DMS79 treated with DMSO at 0.1 percent for 48 hours (cell line): ENCODE measurements around the gene CAMTA1.
"Not testable (repeated sequence)": the region's sequence is repeated elsewhere in the genome, so short reads cannot be mapped to it uniquely, and the experiment has no call there.

Source experiments
- DNase-seq: peaks from one replicate; lab custom pipeline; 2025; lab: John Stamatoyannopoulos, UW

The CAMTA1 gene

DNA sequence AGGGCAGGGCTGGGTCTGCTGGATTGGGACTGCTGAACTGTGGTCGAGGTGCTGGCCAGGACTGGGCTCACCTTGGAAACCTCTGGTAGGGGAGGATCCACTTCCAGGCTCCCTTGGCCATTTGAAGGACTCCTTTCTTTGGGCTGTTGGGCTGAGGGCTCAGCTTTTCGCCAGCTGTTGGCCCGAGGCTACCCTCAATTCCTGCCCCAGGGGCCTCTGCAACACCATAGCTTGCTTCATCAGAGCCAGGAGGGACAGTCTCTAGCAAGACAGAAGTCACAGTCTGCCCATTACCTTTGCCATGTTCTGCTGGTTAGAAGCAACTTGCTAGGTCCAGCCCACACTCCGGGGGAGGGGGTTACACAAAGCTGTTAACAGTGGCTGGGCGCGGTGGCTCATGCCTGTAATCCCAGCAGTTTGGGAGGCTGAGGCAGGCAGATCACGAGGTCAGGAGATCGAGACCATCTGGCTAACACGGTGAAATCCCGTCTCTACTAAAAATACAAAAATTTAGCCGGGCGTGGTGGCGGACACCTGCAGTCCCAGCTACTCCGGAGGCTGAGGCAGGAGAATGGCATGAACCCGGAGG lies 25.0 kb downstream of the CAMTA1 start:
- not testable (repeated sequence) for DNase-seq

GRCh38 chr1:6811583-6811982 lies 26.3 kb downstream of the CAMTA1 start:
- no peak for DNase-seq

DNA sequence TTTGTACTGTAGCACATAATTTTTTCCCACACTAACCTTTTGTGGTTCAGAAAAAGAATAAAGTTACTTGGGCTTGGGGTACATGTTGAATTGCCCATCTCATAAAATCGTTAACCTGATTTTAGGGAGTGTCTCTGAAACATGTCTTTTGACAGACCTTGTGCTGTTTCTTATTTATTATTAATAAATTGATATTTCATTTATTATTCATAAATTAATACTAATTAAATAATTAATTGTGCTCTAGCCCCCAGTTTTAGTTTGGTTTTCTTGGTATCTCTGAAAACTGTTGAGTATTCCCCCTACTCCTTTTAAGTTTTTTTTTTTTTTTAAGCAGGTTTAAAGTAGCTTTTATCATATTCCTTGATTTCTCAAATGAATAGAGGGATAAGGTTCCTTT lies 27.9 kb downstream of the CAMTA1 start:
- no peak for DNase-seq

DNA sequence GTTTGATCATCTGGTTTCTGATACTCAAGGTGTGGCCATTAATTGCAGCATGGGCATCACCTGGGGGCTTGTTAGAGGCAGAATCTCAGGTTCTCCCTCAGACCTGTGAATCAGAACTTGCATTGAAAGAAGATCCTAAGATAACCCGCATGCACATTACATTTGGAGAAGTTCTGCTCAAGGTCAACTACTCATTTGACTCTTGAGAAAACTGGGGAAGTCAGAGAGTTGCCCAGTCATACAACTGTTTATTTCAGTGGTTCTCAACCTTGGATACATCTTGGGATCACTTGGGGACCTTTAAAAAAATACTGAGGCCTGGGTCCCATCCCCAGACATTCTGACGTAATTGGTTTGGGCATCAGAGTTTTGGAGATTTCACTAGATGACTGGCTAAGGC lies 30.5 kb downstream of the CAMTA1 start:
- no peak for DNase-seq

DNA sequence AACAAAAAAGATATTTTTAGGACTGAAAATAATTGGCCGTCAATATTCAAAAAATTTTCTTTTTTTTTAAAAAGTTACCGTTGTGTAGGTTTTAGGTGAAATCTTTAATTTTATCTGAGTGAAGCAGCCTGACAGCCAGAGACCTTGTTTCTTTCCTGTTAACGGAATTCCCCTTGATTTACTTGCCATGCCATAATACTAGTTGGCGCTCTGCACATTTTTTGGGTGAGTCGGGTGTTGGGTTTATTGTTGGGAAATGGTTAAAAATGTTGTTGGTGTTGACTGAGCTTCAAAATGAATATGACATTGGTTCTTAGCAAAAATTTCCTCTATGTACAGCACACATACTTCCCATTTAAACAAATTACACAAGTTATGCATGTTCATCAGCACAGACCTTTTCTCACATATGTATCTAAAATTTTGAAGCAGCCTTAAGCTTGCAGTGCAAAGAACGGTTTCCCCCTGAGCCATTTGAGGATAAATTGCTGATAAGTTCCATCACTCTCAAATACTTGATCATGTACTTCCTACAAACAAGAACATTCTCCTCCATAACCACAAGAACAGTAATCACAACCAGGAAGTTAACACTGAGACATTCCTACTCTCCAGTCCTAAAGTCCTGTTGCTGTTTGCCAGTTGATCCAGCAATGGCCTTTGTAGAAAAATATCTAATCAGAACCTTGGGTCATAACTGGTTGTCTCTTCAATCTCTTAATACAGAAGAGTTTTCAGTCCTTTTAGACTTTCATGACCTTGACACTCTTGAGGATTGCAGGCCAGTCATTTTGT lies 34.2 kb downstream of the CAMTA1 start:
- no peak for DNase-seq

DNA sequence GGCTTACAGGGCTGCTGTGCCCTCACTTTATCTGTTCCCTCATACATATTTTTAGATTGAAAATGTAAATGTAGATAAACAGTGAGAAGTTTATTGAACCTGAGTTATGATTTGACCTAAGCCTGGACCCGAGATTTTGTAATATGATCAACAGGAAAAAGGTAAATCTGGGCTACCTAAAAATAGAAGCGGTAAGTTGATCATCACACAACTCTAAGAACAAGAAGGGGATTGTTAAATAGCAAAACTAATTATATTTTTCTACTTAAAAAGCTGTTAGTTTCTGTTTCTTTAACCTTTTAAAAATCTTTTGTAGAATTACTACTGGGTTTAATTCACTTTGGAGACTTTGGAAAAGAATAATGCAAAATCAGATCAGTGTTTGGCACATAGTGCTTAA lies 35.6 kb downstream of the CAMTA1 start:
- DNase-seq = no peak

GRCh38 chr1:6822530-6823359 lies 37.5 kb downstream of the CAMTA1 start:
- DNase-seq = peak; percentile 66

- no peak for DNase-seq
Measured at GRCh38 chr1:6823793-6824192, 38.5 kb downstream of the CAMTA1 start.

- no peak for DNase-seq
Measured at GRCh38 chr1:6824665-6825368, 39.6 kb downstream of the CAMTA1 start.

- no peak for DNase-seq
Measured at GRCh38 chr1:6825828-6826227, 40.6 kb downstream of the CAMTA1 start.

DNA sequence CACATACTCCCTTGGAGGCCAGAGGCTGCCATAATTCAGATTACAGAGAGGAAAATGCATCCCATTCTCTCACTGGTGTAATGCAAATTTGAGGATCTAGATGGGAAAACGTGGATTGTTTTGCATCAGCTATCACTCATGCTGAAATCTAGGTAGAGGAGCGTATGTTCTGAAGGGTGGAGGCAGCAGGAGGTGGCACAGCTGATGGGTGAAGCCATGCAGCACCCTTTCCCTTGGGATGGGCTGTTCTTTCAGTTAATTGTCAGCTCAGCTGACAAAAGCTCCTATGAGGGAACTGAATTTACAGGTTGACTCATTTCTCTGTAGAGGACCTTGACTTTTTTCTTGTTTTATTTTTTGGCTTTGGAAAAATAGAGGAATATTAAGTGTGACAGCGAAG lies 41.8 kb downstream of the CAMTA1 start:
- DNase-seq = no peak

- no peak for DNase-seq
Measured at GRCh38 chr1:6827630-6828165, 42.4 kb downstream of the CAMTA1 start.

- peak; percentile 35 for DNase-seq
Measured at GRCh38 chr1:6831366-6831765, 46.1 kb downstream of the CAMTA1 start.

- DNase-seq = not testable (repeated sequence)
Measured at GRCh38 chr1:6832006-6832405, 46.8 kb downstream of the CAMTA1 start.

DNA sequence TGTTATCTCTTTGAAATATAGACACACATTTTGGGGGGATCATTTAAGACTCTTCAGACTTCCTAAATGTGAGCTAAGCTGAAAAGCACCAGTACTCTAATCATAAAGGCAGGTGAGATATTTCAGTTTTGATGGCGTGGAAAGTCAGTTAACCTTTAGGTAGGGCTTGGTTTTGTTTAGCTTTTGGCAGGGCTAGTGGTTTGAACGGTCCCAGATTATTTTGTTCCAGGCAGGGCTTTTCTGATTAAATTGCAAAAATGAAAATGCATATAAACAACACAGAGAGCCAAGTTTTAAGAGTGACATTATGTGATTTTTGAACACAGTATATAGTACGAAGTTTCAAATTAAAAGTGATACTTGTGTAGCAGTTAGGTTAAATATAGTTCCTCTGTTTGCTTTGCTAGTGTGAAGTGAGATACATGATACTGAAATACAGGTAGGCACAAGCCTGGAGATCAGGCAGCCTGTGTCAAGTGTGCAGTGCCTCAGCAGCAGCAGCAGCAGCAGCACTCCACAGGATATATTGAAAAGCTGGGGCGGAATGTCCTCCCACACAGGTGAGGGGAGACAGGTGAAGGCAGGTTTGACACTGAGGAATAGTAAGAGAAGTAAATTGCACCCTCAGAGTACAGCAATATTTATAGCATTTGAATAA lies 47.4 kb downstream of the CAMTA1 start:
- DNase-seq = peak; percentile 79

GRCh38 chr1:6833804-6834203 lies 48.5 kb downstream of the CAMTA1 start:
- DNase-seq = no peak

GRCh38 chr1:6834366-6834765 lies 49.1 kb downstream of the CAMTA1 start:
- DNase-seq = no peak

GRCh38 chr1:6835139-6835538 lies 49.9 kb downstream of the CAMTA1 start:
- no peak for DNase-seq

- no peak for DNase-seq
Measured at GRCh38 chr1:6842301-6842700, 57.0 kb downstream of the CAMTA1 start.

- DNase-seq = not testable (repeated sequence)
Measured at GRCh38 chr1:6845786-6846185, 60.5 kb downstream of the CAMTA1 start.

- DNase-seq = no peak
Measured at GRCh38 chr1:6848816-6849215, 63.6 kb downstream of the CAMTA1 start.
